Retinal pigment epithelial cell (primary cell): Measurements from ENCODE around the gene KLHL29.
A peak's percentile ranks its signal among the peaks of the same experiment; 100 is the strongest.

Experiments used
- DNase-seq: peaks from one replicate; pipeline ENCODE4 v3.0.0-alpha.2; 2010; ENCODE audit warnings: low read depth
- H3K4me3 ChIP-seq: 2 replicates; pipeline ENCODE4 v1.5.1; 2011; ENCODE audit warnings: mild to moderate bottlenecking, low read length, control low read depth, moderate library complexity
- TF ChIP-seq, protein P1 (sequence below): conservative IDR thresholded peaks from 2 replicates; pipeline ENCODE4 v1.5.1; 2011; ENCODE audit warnings: low read depth, low read length, control low read depth, inconsistent platforms

The KLHL29 gene

DNA sequence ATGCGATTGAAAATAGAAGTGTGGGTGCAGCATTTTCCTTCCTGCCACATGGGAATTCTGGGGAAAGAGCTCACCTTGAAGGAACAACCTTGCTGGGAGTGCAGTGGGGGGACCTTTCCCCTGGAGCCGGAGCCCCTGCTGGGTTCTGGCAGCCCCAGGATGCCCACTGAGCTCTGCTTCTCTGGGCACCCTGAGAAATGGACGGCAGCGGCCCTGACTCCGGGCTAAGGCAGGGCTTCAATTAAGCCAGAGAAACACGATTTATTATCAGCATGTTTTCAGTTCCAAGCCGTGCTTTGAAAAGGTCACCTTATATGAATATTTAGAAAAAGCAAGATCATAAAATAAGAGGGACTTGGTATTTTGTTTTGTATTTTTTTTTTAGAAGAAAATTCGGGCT, 68.5 kb downstream of the KLHL29 start:
- TF ChIP-seq, protein P1, sequence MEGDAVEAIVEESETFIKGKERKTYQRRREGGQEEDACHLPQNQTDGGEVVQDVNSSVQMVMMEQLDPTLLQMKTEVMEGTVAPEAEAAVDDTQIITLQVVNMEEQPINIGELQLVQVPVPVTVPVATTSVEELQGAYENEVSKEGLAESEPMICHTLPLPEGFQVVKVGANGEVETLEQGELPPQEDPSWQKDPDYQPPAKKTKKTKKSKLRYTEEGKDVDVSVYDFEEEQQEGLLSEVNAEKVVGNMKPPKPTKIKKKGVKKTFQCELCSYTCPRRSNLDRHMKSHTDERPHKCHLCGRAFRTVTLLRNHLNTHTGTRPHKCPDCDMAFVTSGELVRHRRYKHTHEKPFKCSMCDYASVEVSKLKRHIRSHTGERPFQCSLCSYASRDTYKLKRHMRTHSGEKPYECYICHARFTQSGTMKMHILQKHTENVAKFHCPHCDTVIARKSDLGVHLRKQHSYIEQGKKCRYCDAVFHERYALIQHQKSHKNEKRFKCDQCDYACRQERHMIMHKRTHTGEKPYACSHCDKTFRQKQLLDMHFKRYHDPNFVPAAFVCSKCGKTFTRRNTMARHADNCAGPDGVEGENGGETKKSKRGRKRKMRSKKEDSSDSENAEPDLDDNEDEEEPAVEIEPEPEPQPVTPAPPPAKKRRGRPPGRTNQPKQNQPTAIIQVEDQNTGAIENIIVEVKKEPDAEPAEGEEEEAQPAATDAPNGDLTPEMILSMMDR, result no peak
- no peak overlapping the region for H3K4me3 ChIP-seq
- DNase-seq, result no peak

DNA sequence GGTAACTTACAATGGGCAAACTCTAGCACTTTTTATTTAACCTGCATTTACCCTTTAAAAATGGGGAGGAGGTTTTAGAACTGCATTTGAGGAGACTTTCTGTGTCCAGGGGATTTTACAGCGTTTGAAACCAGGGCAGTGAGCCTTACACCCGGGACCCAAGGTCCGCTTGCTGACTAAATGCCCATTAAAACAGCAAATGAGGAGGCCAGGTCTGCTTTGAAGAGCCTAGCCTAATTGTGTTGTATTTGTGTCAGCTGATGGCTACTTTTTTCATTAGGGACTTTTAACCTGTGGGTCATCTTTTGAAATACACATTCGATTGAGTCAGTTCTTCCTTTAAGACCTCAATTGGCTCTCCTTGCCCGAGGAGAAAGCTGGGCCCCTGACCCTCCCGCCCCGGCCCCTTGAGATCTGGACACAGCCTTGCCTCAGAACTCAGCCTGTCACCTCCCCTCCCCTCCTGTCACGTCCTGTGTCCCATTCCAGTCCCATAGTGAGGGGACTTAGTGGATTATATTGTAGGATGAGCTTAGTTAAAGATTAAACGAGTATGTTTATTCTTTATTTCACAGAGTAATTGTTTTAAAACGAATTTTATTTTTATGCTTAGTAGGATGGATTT, 69.0 kb downstream of the KLHL29 start:
- DNase-seq, result no peak
- TF ChIP-seq, protein P1, result no peak
- H3K4me3 ChIP-seq, result no peak overlapping the region

DNA sequence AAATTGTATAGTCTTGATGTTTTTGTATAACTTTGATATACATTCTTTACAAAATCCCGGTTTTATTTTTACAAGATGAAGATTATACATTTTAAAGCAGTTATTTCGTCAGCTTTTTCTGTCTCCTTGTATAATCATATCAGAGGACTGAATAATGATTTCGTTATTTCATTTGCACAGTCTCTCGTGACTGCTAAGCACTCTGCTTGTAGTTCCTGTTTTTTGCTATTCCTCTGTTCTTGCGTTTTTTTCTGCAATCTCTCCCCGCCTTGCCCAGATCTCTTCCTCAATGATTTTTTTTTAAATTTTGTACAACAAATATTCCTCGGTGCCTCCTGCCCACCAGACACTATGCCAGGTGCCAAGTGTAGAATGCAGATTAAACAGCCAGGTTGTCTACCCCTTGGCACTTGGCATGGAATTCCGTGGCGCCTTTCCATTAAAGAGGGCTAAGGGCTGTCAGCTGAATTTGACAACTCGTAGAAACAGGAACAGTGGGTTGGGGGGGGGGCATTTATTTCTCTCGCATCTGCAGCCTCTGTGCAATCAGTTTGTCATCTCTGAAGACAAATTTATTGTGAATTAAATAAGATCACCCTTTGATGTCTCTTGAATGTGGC, 69.6 kb downstream of the KLHL29 start:
- no peak overlapping the region for H3K4me3 ChIP-seq
- TF ChIP-seq, protein P1, result no peak
- no peak for DNase-seq

DNA sequence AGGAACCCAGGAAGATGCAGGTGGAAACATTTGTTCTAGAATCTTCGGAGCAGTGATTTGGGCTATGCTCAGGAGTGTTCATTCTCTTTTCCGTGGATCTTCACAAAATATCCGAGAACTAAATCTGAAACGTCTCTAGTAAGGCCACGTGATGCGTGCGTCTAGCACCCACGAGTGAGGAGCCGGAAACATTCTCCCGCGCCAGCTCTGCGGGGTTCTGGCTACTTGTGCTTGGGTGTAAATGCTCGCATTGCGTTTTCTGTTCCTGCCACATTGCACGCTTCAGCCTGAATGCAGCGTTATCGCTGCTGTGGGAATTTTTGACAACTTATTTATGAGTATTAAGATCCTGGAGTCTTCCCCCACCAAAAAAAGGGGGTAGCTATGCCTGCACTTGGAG, 71.4 kb downstream of the KLHL29 start:
- DNase-seq, result no peak
- H3K4me3 ChIP-seq, result no peak overlapping the region
- TF ChIP-seq, protein P1, result no peak

DNA sequence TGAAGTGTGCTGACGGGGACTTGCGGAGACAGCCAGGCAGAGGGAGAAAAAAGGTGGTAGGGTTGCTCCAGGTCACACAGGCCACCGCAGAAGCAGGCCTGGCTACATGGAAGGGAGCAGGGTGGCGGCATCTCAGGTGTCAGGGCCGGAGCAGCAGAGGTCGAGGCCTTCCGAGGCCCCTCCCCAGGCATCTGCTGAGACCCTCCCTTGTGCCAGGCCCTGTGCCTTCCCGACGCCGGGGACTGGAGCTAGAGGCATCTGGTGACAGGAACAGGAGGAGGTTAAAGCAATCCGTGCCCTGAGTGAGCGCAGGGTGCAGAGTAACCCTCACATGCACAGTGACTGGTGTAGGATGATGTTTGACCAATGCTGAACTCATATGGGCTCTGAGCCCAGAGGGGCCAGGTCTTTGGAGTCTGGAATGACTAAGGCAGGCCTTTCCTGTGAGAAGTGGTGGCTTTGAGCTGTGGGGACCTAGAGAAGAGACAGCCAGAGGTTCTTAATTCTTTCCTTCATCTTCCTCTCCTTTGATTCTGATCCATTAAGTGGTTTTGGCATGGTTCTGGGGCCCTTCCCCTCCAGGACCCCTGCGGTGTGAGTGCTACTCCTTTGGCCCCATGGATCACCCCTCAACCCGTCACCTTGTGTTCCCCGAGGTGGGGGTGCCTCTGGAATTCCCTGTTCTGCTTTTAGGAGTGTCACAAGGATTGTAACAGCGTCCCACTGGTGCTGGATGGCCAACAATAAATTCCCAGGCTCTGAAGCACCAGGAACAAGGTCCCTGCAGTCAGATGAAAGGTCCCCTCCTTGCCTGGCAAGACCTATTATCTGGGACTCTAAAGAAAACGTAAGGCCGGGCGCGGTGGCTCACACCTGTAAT, 72.1 kb downstream of the KLHL29 start:
- peak; percentile 82 for DNase-seq
- TF ChIP-seq, protein P1, result no peak
- no peak overlapping the region for H3K4me3 ChIP-seq

DNA sequence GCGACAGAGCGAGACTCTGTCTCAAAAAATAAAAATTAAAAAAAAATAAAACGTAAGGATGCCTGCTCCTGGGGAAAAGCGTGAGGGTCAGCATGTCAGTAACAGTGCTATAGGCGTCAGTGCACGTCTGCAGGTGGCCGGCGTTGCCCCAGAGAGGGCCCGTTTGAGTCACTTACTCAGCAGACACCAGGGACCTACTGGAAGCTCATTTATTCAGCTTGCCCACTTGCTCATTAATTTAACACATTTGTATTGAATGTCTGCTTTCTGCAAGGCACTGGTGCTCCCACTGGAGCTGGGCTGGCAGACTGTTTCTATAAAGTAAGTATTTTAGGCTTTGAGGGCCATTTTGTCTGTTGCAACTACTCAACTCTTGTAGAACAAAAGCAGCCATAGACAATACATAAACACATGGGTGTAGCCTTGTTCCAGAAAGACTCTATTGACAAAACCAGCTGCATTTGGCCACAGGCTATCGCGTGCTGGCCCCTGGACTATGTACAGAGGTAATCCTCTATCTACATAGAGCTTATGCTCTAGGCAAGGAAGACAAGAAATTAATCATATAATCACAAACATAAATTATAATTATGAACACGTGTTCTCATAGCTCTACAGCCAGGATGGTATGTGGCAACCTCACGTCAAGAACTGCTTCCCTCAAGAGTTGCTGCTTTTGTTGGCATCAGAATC, 73.2 kb downstream of the KLHL29 start:
- TF ChIP-seq, protein P1, result no peak
- DNase-seq, result no peak
- H3K4me3 ChIP-seq, result no peak overlapping the region
